H9 (cell line): ENCODE data around the gene REXO4. TPM values are rescaled to one million over a fixed set of nuclear protein-coding genes. Genes with fewer than 3 reads are reported as not detected.

Source experiments
- DNase-seq: peaks from one replicate; pipeline ENCODE4 v3.0.0-alpha.2; 2017
- H2AFZ ChIP-seq: one replicate; pipeline ENCODE4 v1.6.1; 2013; ENCODE audit warnings: mild to moderate bottlenecking, low read length, control low read depth, moderate library complexity
- H2AK5ac ChIP-seq: 2 replicates; pipeline ENCODE4 v1.6.1; 2013; ENCODE audit warnings: low read length, control low read depth, mixed read lengths; ENCODE audit not compliant: insufficient read length
- H2BK120ac ChIP-seq: one replicate; pipeline ENCODE4 v1.6.1; 2013; ENCODE audit warnings: low read depth, mild to moderate bottlenecking, low read length, control low read depth, inconsistent platforms; ENCODE audit not compliant: poor library complexity, severe bottlenecking
- H2BK12ac ChIP-seq: 2 replicates; pipeline ENCODE4 v1.6.1; 2013; ENCODE audit warnings: low read length, control low read depth, mixed read lengths, low read depth; ENCODE audit not compliant: insufficient read length
- H2BK15ac ChIP-seq: 2 replicates; pipeline ENCODE4 v1.6.1; 2013; ENCODE audit warnings: low read depth, low read length, control low read depth
- H2BK20ac ChIP-seq: one replicate; pipeline ENCODE4 v1.6.1; 2013; ENCODE audit warnings: low read depth, mild to moderate bottlenecking, low read length, control low read depth, inconsistent platforms; ENCODE audit not compliant: poor library complexity, severe bottlenecking
- H2BK5ac ChIP-seq: 2 replicates; pipeline ENCODE4 v1.6.1; 2013; ENCODE audit warnings: low read length, control low read depth, mixed read lengths; ENCODE audit not compliant: insufficient read length
- H3K14ac ChIP-seq: 2 replicates; pipeline ENCODE4 v1.6.1; 2013; ENCODE audit warnings: low read length, control low read depth; ENCODE audit not compliant: insufficient read depth
- H3K18ac ChIP-seq: 2 replicates; pipeline ENCODE4 v1.6.1; 2013; ENCODE audit warnings: low read depth, mild to moderate bottlenecking, mixed read lengths, low read length, control low read depth; ENCODE audit not compliant: insufficient read length
- H3K23ac ChIP-seq: 2 replicates; pipeline ENCODE4 v1.6.1; 2013; ENCODE audit warnings: low read length, control low read depth, mixed read lengths, low read depth; ENCODE audit not compliant: insufficient read length
- H3K23me2 ChIP-seq: 2 replicates; pipeline ENCODE4 v1.6.1; 2013; ENCODE audit warnings: low read depth, mild to moderate bottlenecking, mixed read lengths, low read length, control low read depth; ENCODE audit not compliant: insufficient read length, poor library complexity, severe bottlenecking
- H3K27ac ChIP-seq: 2 replicates; pipeline ENCODE4 v1.5.1; 2013; ENCODE audit warnings: low read length, control low read depth, mixed read lengths, low read depth; ENCODE audit not compliant: insufficient read length
- H3K27me3 ChIP-seq: 2 replicates; pipeline ENCODE4 v1.6.1; 2013; ENCODE audit warnings: low read length, control low read depth, inconsistent platforms; ENCODE audit not compliant: insufficient read depth
- H3K4ac ChIP-seq: 2 replicates; pipeline ENCODE4 v1.6.1; 2013; ENCODE audit warnings: low read depth, mild to moderate bottlenecking, control low read depth, inconsistent platforms, low read length, moderate library complexity
- H3K4me1 ChIP-seq: 2 replicates; pipeline ENCODE4 v1.6.1; 2013; ENCODE audit warnings: low read length, control low read depth, inconsistent platforms; ENCODE audit not compliant: insufficient read depth
- H3K4me2 ChIP-seq: 2 replicates; pipeline ENCODE4 v1.6.1; 2013; ENCODE audit warnings: low read length, control low read depth, mixed read lengths; ENCODE audit not compliant: insufficient read length, insufficient read depth
- H3K56ac ChIP-seq: 2 replicates; pipeline ENCODE4 v1.6.1; 2013; ENCODE audit warnings: low read depth, mild to moderate bottlenecking, mixed read lengths, low read length, control low read depth; ENCODE audit not compliant: insufficient read length
- H3K79me1 ChIP-seq: 2 replicates; pipeline ENCODE4 v1.6.1; 2013; ENCODE audit warnings: low read depth, mild to moderate bottlenecking, moderate library complexity, low read length, control low read depth, inconsistent platforms; ENCODE audit not compliant: insufficient read depth, poor library complexity, severe bottlenecking
- H3K79me2 ChIP-seq: 2 replicates; pipeline ENCODE4 v1.6.1; 2013; ENCODE audit warnings: low read length, control low read depth, inconsistent platforms; ENCODE audit not compliant: insufficient read depth
- H3K9ac ChIP-seq: 2 replicates; pipeline ENCODE4 v1.6.1; 2013; ENCODE audit warnings: low read length, control low read depth, mixed read lengths; ENCODE audit not compliant: insufficient read length; ENCODE audit errors: extremely low read depth
- H3K9me3 ChIP-seq: one replicate; pipeline ENCODE4 v1.6.1; 2013; ENCODE audit warnings: low read depth, low read length, inconsistent platforms; ENCODE audit not compliant: control insufficient read depth
- H3T11ph ChIP-seq: one replicate; pipeline ENCODE4 v1.6.1; 2013; ENCODE audit warnings: mild to moderate bottlenecking, low read length, control low read depth, inconsistent platforms
- H4K20me1 ChIP-seq: one replicate; pipeline ENCODE4 v1.6.1; 2013; ENCODE audit not compliant: control insufficient read depth, insufficient read length, insufficient read depth
- H4K5ac ChIP-seq: 2 replicates; pipeline ENCODE4 v1.6.1; 2013; ENCODE audit warnings: low read depth, mild to moderate bottlenecking, mixed read lengths, low read length, control low read depth; ENCODE audit not compliant: insufficient read length
- H4K8ac ChIP-seq: replicated peaks from 2 replicates; pipeline ENCODE4 v1.6.1; 2013; ENCODE audit warnings: low read length, control low read depth, mixed read lengths, low read depth; ENCODE audit not compliant: insufficient read length
- H4K91ac ChIP-seq: 2 replicates; pipeline ENCODE4 v1.6.1; 2013; ENCODE audit warnings: low read depth, mild to moderate bottlenecking, moderate library complexity, mixed read lengths, low read length, control low read depth; ENCODE audit not compliant: insufficient read length
- H3K27ac Mint-ChIP-seq, 3 experiments: 2 replicates in 2 of 3; 3 replicates in 1 of 3; pipeline ENCODE4 v1.8.0; 2020 to 2021; ENCODE audit warnings: mixed read lengths in 3 of 3, mild to moderate bottlenecking in 1 of 3, moderate library complexity in 1 of 3
- H3K27me3 Mint-ChIP-seq: 2 replicates; pipeline ENCODE4 v1.8.0; 2021; ENCODE audit warnings: low read depth, mild to moderate bottlenecking, moderate library complexity, mixed read lengths
- H3K36me3 Mint-ChIP-seq, 3 experiments: 2 replicates in 2 of 3; 3 replicates in 1 of 3; pipeline ENCODE4 v1.8.0; 2020 to 2021; ENCODE audit warnings: low read depth in 3 of 3, mixed read lengths in 3 of 3; ENCODE audit not compliant: insufficient read depth in 1 of 3
- H3K4me1 Mint-ChIP-seq, 2 experiments: 2 replicates each; pipeline ENCODE4 v1.8.0; 2020; ENCODE audit warnings: mixed read lengths in 2 of 2
- H3K4me3 Mint-ChIP-seq, 2 experiments: 2 replicates in 1 of 2; 3 replicates in 1 of 2; pipeline ENCODE4 v1.8.0; 2020 to 2021; ENCODE audit warnings: mild to moderate bottlenecking in 2 of 2, mixed read lengths in 2 of 2, moderate library complexity in 1 of 2
- H3K9me3 Mint-ChIP-seq, 2 experiments: 2 replicates in 1 of 2; 3 replicates in 1 of 2; pipeline ENCODE4 v1.8.0; 2020; ENCODE audit warnings: mild to moderate bottlenecking in 2 of 2, mixed read lengths in 2 of 2, moderate library complexity in 1 of 2
- WGBS: extraction: QIAGEN DNeasy Blood & Tissue Kit; methylation state at CpG from one replicate; pipeline ENCODE4 v1.1.7; 2013; ENCODE audit warnings: missing lambda C conversion rate, low lambda C conversion rate, mixed read lengths; ENCODE audit not compliant: insufficient read length; ENCODE audit errors: extremely low coverage; 5-methylcytosine and 5-hydroxymethylcytosine counted together
- total RNA-seq: library from RNA; stranded (reverse); gene quantifications from 2 replicates; pipeline ENCODE4 v1.2.1, GENCODE V29; 2021
- TF ChIP-seq, protein P1 (sequence below): fragments of 200-600 bp; sonication (generic); conservative IDR thresholded peaks from 3 replicates; pipeline ENCODE4 v1.8.0; 2021; ENCODE audit warnings: antibody characterized with exemption, mild to moderate bottlenecking

Gene REXO4
- total RNA-seq, 1 experiment from 2014 or later = 35.2 TPM

- Histone ChIP-seq H3K9ac (no peak overlapping the region), H3T11ph (no peak overlapping the region), H3K23me2 (no peaks in the 10 kb centered on the region), H2AFZ (no peak overlapping the region), H2BK120ac (no peak overlapping the region), H4K5ac (no peak overlapping the region), H3K23ac (no peak overlapping the region), H3K27ac (no peak overlapping the region), H3K4me2 (no peak overlapping the region), H3K18ac (no peak overlapping the region), H2BK5ac (no peak overlapping the region), H3K27me3 (no peaks in the 10 kb centered on the region), H4K91ac (no peak overlapping the region), H3K79me1 (no peaks in the 10 kb centered on the region), H2BK20ac (no peak overlapping the region), H3K56ac (no peak overlapping the region), H4K20me1 (no peaks in the 10 kb centered on the region), H3K4ac (no peak overlapping the region), H4K8ac (no peak overlapping the region), H2BK15ac (no peak overlapping the region), H2AK5ac (no peak overlapping the region), H3K79me2 (no peaks in the 10 kb centered on the region), H2BK12ac (no peak overlapping the region), H3K9me3 (no peaks in the 10 kb centered on the region), H3K14ac (no peak overlapping the region; the same call in 1 of the 2 replicates), H3K4me1 (no peaks in the 10 kb centered on the region)
- Mint-ChIP-seq H3K4me3 (no peak overlapping the region), H3K9me3 (no peaks in the 10 kb centered on the region), H3K36me3 (peaks cover under 1 to 10% (median 9%) of the 10 kb centered on the region in 3 experiments; a peak in 5 of 7 replicates), H3K4me1 (peaks cover 0 to 3% of the 10 kb centered on the region in 2 experiments; a peak in 1 of 4 replicates), H3K27me3 (peaks cover 17% of the 10 kb centered on the region), H3K27ac (no peak overlapping the region)
- no peak for DNase-seq
- WGBS = no CpG with 5 or more reads among the region's 12 CpGs
- TF ChIP-seq, protein P1, sequence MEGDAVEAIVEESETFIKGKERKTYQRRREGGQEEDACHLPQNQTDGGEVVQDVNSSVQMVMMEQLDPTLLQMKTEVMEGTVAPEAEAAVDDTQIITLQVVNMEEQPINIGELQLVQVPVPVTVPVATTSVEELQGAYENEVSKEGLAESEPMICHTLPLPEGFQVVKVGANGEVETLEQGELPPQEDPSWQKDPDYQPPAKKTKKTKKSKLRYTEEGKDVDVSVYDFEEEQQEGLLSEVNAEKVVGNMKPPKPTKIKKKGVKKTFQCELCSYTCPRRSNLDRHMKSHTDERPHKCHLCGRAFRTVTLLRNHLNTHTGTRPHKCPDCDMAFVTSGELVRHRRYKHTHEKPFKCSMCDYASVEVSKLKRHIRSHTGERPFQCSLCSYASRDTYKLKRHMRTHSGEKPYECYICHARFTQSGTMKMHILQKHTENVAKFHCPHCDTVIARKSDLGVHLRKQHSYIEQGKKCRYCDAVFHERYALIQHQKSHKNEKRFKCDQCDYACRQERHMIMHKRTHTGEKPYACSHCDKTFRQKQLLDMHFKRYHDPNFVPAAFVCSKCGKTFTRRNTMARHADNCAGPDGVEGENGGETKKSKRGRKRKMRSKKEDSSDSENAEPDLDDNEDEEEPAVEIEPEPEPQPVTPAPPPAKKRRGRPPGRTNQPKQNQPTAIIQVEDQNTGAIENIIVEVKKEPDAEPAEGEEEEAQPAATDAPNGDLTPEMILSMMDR = no peak
These were observed 17.5 kb downstream of the REXO4 start for GRCh38 chr9:133400292-133400691.
